Measurements from ENCODE around the gene ELK4.

ELK4 gene

DNA sequence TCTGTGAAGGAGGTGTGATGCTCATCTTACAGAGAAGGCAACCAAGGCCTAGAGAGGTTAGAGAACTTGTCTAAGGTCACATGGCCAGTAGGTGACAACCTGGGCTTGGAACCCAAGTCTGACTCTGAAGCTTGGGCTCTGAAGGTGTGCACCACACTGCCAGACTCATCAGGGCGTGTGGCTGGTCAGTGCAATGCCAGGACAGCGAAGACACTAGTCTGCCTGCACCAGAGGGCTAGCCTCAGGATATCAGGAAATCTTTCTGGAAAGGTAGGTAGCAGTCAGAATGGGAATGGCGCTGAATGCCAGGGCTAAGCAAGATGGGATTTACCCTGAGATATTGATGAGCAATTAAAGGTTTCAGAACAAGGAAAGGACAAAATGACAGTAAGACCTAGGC, 34.9 kb downstream of the ELK4 start:
- no peak for DNase-seq (ENCODE audit: low read depth in 3 of 3, low spot score in 1 of 3)

GRCh38 chr1:205595861-205596260, 36.0 kb downstream of the ELK4 start:
- no peak for DNase-seq (ENCODE audit: low read depth in 3 of 3, low spot score in 1 of 3)

- no peak for DNase-seq (ENCODE audit: low read depth in 3 of 3, low spot score in 1 of 3)
Observed at GRCh38 chr1:205595435-205595834, 36.4 kb downstream of the ELK4 start.

DNA sequence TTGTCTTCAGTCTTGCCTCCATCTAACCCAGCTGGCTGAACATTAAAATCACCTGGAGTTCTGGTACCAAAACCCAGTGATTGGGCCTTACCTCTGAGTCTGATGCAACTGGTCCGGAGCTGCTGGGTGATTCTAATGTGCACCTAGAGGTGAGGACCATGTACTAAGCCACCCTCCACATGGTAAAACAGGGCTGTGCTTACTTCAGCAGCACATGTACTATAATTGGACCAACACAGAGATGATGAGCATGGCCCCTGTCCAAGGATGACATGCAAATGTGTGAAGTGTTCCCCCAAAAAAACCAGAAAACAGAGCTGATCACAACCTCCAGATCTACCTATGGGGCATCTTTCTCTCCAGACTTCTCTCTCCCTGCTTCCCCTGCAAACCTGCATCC, 37.0 kb downstream of the ELK4 start:
- DNase-seq (ENCODE audit: low read depth in 3 of 3, low spot score in 1 of 3) = no peak

DNA sequence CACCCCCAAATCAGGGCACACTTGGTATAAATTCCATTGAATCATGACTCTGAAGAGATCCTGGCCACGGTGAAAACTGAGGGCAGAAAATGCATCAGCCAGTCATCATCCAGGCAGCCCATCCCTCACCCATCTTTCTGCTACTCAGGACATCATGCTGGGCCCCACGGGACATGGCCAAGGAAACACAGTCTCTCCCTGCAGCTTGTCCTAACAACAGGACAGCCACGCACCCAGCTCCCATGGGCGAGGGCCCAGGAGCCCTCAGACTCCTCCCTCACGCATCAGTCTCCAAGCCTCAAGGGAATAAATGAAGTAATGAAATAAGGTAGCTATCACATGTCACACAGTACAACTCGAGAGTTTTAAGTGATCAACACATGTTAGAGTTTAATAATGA, 37.8 kb downstream of the ELK4 start:
- DNase-seq (ENCODE audit: low read depth in 3 of 3, low spot score in 1 of 3) = no peak

DNA sequence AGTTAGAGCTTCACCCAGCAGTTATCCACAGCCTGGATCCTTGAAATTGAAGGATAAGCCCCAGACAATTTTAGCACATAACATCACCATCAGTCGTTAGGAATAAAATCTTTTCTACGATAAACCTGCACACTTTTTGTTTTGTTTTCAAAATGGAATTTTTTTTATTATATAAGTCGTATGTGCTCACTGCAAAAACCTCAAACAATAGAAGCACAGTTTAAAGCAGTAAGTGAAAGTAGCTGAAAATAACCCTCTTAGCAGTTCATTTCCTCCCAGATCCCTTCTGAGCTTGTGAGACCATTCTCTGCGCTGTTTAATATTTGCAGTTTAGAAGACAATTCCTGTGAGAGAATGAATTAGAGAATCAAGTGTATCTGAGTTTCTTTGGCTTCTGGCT, 38.3 kb downstream of the ELK4 start:
- no peak for DNase-seq (ENCODE audit: low read depth in 3 of 3, low spot score in 1 of 3)

DNA sequence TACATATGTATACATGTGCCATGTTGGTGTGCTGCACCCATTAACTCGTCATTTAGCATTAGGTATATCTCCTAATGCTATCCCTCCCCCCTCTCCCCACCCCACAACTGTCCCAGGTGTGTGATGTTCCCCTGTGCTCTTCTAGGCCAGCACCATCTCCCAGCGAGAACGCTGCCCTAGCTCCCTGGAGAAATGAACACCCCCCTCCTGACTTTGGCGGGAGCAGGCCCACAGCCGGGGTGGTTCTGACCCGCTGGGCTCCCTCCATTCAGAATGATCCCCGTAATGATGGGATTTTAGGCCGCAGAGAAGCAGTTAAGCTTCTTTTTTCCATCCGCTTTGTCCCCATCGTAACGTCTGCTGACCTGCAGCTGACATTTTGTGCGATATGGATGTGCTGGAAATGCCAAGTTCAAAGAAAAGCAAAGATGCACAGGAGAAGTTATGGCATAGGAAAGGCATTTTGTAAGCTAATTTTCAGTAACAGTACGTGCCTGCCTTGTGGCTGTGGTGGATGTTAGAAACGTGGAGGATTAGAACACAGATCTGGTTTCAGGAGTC, 39.3 kb downstream of the ELK4 start:
- no peak for DNase-seq (ENCODE audit: low read depth in 3 of 3, low spot score in 1 of 3)

- DNase-seq (ENCODE audit: low read depth in 3 of 3, low spot score in 1 of 3) = peak; percentile 68 to 96 (median 75)
Observed at GRCh38 chr1:205591522-205592351, 40.1 kb downstream of the ELK4 start.

GRCh38 chr1:205590777-205591513, 40.9 kb downstream of the ELK4 start:
- DNase-seq (ENCODE audit: low read depth in 3 of 3, low spot score in 1 of 3) = no peak

GRCh38 chr1:205590457-205590768, 41.4 kb downstream of the ELK4 start:
- DNase-seq (ENCODE audit: low read depth in 3 of 3, low spot score in 1 of 3) = no peak

DNA sequence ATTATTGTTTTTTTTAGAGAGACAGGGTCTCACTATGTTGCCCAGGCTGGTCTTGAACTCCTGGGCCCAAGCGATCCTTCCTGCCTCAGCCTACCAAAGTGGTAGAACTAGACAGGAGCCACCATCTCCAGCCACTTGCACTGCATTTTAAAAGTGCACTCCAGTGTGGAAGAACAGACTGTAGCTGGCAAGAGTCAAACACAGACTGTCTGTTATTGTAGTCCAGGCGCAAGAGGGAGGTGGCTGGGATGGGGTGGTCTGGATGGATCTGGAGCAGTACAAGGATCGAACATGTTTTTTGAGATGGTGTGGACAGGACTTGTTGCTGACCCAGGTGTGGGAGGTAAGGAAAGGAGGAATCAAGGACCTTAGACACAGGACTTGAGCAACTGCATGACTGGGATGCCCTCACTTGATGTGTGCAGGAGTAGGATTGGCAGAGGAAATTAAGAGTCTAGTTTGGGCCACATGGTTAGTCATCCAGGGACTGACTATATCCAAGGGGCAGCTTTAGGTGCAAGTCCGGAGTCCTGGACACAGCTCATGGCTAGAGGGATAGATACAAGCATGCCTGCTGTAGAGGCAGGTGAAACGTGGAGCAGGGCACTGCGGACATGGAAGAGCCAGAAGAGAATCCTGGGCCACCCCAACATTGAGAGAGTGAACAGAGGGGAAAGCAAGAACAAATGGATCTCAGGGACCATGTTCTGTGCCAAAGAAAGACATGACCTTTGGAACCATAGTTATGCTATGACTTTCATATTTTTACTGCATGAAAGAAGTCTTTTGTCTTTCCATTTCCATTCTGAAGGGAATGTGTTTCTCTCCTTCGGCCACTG, 42.0 kb downstream of the ELK4 start:
- no peak for DNase-seq (ENCODE audit: low read depth in 3 of 3, low spot score in 1 of 3)

GRCh38 chr1:205589046-205589445, 42.8 kb downstream of the ELK4 start:
- DNase-seq (ENCODE audit: low read depth in 3 of 3, low spot score in 1 of 3) = no peak

- no peak for DNase-seq (ENCODE audit: low read depth in 3 of 3, low spot score in 1 of 3)
Observed at GRCh38 chr1:205588636-205589035, 43.2 kb downstream of the ELK4 start.

DNA sequence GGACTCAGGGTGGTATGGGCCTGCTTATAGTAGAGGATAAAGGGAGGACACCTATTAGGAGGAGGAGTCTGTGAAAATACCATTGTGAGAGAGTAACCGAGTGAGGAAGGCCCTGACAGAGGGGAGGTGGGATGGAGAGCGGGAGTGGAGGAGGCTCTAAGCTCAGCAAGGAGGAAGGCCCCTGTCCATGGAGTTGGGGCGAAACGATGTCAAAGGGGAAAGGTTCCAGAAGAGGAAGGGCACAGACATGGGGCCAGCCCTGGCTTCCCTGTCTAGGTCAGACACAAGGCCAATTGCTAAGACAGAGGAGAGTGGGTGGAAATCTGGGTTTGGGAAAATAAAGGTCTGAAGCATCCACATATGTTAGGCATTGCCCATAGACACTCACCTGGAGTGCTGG, 44.2 kb downstream of the ELK4 start:
- no peak for DNase-seq (ENCODE audit: low read depth in 3 of 3, low spot score in 1 of 3)

DNA sequence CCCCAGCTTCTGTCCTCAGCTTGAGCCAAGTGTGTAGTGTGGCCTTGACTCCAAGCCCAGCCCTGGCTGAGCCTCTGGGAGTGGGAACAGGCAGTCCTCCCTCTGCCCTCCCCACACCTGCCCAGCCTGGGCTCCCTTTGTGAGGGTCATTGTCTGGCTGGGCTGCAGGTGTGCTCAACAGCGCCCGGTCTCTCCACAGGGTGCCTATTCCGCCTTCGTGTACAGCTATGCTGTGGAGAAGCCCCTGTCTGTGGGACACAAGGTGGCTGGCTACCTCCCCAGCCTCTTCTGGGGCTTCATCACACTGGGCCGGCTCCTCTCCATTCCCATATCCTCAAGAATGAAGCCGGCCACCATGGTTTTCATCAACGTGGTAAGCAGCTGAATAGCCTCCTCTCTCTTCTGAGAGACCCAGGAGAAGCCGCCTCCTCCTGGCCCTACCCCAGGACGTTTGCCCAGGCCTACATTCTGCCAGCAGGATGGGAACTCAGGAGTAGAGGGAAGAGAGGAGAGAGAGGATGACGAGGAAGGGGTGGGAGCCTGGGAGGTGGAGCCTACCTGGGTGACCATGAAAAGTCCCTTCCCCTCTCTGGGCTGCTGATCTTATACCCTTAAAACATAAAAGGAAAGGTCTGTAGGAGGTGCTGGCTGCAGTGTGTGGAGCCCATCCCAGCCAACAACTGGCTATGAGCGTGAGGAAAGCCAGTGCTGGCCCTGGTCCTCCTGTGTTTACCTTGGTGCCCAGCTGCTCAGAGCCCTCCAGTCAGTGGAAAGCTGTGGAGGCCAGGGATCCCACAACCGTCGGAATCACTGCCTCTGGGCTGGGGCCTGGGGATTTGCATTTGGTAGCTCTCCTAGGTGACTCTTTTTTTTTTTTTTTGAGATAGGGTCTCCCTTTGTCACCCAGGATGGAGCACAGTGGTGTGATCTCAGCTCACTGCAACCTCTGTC, 45.7 kb downstream of the ELK4 start:
- DNase-seq (ENCODE audit: low read depth in 3 of 3, low spot score in 1 of 3) = no peak

- no peak for DNase-seq (ENCODE audit: low read depth in 3 of 3, low spot score in 1 of 3)
Observed at GRCh38 chr1:205585169-205585834, 46.5 kb downstream of the ELK4 start.

DNA sequence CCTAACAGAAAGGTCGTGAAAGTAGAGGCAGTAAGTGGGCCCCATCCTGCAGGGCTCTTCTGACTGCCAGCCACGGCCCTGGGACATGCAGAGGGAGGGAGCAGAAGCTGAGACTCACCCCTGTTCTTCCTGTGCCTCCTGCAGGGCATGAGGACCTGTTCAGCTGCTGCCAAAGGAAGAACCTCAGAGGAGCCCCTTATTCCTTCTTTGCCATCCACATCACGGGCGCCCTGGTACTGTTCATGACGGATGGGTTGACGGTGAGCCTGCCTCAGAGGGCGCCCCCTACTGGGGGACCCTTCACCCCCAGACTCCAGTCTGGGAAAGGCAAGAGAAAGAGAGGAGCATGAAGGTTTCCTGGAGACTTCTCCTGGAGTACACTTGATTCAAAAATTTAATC, 47.1 kb downstream of the ELK4 start:
- no peak for DNase-seq (ENCODE audit: low read depth in 3 of 3, low spot score in 1 of 3)

DNA sequence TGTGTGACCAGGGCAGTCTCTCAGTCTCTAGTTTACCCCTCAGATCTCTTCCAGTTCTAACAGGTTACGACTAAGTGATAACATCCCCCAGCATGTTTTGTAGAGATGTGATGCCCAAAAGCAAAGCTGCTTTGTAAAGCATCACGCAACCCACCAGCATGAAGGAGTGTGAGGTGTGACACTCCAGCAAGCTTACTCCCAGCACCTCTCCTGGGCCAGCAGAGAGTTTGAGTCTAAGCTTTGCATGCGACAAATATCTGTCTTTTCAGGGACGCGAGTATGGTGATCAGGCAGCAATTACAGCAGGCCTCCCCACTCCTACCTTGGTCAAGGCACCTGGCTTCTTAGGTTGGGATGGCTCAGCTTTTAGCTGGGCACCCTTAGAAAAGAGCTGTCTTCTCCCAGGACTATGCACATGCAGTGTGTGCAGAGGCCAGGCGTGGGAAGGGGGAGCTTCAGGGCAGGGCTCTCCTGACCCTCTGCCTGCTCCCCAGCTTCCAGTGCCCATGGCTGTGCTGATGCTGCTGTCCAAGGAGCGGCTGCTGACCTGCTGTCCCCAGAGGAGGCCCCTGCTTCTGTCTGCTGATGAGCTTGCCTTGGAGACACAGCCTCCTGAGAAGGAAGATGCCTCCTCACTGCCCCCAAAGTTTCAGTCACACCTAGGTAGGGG, 48.2 kb downstream of the ELK4 start:
- DNase-seq (ENCODE audit: low read depth in 3 of 3, low spot score in 1 of 3) = no peak
